MV-4-11 (cell line): ENCODE results near the gene NPTX1.
"Not testable (repeated sequence)": the region's sequence is repeated elsewhere in the genome, so short reads cannot be mapped to it uniquely, and the experiment has no call there.

Source experiments
- DNase-seq: peaks from one replicate; lab custom pipeline; 2025; lab: John Stamatoyannopoulos, UW

NPTX1 gene

DNA sequence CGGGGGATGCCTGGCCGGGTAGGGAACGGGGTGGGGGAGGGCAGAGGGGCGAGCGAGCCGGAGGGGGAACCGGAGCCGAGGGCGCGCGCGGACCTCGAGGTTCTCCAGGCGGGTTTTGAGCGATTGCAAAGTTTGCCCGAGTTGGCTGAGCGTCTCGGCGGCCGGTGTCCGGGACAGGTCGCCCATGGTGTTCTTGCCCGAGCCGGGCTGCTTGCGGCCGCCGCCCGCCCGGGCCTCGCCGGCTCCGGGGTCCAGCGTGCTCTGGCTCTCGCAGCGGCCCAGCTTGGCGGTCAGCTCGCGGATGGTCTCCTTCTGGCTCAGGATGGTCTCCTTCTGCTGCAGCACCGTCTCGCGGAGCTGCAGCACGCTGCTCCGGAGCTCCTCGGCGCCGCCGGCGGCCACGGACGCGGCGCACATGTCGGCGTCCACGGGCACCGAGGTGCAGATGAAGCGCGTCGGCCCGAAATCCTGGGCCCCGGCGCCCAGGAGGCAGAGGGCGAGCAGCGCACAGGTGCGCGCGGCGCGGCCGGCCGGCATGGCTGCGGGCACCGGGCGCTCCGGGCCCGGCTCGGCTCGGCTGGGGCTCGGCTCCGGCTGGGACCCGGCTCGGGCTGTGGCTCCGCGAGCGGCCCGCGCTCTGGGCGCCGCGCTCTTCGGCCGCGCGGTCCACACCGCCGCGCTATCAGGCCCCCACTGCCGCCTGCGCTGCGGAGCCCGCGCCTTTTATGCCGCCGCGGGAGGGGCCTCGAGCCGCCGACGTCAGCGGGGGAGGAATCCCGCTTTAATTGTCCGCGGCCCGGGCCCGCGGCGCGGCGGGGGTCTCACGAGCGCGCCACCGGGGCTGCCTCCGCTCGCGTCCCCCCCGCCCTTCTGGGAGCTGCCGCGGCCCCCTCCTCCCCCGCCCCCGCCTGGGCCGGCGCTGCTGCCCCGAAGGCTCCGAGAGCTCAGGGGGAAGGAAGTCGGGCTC, at the start of gene NPTX1:
Gene NPTX1, minus strand, starts transcription at position 698 of the 967 bp plus-strand sequence. Its CDS starts 161 bp downstream, at position 537.
- no peak for DNase-seq

DNA sequence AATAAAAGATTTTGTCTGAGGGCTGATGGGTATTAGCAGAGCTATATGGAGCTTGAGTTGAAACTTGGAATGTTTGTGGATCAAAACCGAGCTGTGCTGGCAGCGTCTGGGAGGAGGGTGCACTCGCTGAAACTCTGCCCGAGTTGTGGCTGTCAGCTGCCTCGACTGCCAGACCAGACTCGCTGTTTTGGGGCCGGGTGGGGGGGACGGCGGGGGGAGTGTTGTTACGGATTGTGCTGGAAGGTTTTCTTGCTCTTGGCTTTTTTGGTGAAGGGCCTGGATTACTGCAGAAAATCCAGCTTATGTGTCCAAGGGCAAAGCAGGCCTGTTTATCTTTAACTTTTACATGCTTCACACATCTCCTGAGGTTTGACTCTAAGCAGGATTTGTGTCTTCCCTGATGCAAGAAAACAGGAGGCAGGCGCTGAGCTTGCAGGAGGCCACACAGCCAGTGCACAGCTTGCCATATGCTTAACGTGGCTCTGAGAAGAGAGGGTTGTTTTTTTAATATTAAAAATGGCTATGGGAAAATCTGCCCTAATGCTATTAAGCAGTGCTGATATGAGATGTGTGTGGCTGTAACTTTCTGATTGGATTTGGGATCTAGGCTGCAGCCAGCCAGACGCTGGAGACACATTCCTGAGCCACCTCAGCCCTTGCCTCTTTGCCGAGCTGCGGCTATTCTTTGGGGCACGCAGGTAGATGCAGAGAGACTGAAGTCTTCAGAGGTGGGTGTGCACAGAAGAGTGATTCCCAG, 47.7 kb upstream of the NPTX1 start:
- no peak for DNase-seq

- no peak for DNase-seq
Observed at GRCh38 chr17:80523054-80523744, 46.8 kb upstream of the NPTX1 start.

DNA sequence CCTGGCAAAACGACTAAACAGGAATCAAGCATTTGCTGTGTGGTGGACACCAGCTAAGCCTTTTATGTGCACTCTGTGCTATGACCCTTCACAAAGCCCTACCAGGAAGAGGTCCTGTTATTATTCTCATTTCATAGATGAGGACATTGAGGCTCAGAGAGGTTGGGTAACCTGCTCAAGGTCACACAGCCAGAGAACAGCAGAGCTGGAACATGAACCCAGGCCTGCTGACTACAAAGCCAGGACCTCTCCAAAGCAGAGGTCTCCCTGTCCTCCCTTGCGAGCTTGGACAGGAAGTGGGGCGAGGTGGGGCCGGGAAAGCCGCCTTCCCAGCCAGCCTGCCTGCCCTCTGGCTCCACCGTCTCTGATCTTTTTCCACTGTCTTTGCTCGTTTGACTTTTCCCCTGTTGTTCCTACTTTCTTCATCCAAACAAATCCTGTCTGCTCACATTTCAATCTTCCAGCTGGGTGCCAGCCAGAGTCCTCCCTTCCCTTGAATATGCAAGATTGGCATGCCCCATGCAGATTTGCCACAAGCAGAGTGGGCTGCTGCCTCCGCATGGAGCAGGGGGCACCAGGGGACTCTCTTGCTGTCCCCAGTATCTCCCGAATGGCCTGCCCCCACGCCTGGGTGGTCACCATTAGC, 44.5 kb upstream of the NPTX1 start:
- no peak for DNase-seq

GRCh38 chr17:80519091-80519781, 42.8 kb upstream of the NPTX1 start:
- no peak for DNase-seq

- no peak for DNase-seq
Observed at GRCh38 chr17:80518392-80518791, 42.0 kb upstream of the NPTX1 start.

- DNase-seq: no peak
Observed at GRCh38 chr17:80517641-80518040, 41.2 kb upstream of the NPTX1 start.

DNA sequence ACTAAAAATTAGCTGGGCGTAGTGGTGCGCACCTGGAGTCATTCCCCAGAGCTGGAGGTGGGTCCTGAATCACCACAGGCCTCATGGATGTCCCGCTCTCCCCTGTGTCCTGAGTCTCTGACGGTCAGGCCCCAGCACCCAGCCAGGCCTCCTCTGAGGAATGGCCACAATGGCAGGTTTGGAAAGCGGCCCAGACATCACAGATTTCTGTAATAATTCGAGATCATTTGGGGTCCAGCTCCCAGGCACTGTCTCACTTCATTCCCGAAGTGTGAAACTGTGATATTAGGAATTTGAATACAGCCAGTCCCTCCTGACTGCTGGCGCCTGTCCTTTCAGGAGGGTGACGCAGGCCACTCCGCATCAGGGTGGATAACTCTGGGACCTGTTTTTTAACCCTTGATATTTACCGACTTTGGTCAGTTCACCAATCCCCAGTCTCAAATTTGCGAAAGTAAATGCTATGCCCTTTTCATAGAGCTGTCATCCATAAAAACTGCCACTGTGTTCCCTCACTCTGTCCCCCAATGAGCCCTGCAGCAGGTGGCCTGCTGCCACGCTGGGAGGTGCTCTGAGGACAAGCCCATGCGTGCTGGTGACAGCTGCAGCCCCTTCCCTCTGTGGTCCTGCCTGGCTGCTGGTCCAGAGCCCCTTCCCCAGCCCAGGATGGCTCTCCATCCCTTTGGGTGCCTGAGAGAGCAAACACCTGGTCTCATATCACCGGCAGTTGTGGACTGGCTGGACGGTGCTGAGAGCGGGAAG, 39.9 kb upstream of the NPTX1 start:
- no peak for DNase-seq

GRCh38 chr17:80513892-80514291, 37.5 kb upstream of the NPTX1 start:
- DNase-seq: no peak

GRCh38 chr17:80513201-80513600, 36.8 kb upstream of the NPTX1 start:
- no peak for DNase-seq

GRCh38 chr17:80512233-80512632, 35.8 kb upstream of the NPTX1 start:
- no peak for DNase-seq

DNA sequence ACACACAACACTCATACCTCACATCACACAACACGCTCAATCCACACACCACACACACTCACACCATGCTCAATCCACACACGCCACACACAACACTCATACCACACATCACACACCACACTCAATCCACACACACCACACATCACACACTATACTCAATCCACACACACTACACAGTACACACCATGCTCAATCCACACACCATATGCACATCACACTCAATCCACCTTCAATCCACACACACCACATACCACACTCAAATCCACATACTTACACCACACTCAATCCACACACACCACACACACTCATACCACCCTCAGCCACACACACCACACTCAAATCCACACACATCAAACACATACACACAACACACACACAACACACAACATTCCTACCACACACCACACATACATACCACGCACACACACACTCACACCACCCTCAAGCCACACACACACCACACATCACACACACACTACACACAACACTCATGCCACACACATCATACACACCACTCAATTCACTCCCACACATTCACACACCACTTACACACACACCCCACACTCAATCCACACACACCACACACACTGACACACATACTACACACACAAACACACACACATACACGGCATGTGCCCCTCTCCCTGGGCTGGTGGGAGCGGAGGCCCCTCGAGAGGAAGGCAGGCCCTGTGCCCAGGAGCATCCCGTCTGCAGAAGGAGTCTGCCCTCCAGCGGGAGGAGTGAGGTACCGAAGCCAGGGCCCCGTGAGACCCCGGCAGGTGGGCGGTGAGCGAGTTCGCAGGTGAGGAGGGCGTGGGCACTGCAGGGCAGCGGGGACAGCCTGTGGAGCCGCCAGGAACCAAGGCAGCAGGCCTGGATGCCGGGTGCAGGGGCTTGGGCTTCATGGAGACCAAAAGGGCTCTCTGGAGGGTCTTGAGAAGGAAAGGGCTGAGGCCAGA, 35.1 kb upstream of the NPTX1 start:
- no peak for DNase-seq

GRCh38 chr17:80510772-80511171, 34.4 kb upstream of the NPTX1 start:
- no peak for DNase-seq

- DNase-seq: no peak
Observed at GRCh38 chr17:80510132-80510531, 33.7 kb upstream of the NPTX1 start.

DNA sequence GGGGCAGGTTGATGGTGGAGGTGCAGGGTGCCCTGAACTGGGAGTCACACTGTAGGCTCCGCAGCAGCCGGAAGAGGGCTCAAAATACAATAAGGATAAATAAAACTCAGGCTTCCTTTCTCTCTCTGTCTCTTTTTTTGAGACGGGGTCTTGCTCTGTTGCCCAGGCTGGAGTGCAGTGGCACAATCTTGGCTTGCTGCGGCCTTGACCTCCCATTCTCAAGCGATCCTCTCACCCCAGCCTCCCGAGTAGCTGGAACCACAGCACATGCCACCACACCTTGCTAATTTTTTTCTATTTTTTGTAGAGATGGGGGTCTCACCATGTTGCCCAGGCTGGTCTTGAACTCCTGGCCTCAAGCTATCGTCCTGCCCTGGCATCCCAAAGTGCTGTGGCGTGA, 32.9 kb upstream of the NPTX1 start:
- no peak for DNase-seq

DNA sequence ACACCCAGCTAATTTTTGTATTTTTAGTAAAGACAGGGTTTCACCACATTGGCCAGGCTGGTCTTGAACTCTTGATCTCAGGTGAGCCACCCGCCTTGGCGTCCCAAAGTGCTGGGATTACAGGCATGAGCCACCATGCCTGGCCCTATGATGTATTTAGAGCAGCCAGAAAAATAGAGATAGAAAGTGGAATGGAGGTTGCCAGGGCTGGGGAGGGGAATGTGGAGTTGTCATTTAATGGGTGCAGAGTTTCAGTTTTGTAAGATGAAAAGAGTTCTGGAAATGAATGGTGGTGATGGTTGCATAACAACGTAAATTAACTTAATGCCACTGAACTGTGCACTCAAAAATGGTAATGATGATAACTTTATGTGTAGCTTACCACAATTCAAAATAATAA, 31.6 kb upstream of the NPTX1 start:
- DNase-seq: no peak

DNA sequence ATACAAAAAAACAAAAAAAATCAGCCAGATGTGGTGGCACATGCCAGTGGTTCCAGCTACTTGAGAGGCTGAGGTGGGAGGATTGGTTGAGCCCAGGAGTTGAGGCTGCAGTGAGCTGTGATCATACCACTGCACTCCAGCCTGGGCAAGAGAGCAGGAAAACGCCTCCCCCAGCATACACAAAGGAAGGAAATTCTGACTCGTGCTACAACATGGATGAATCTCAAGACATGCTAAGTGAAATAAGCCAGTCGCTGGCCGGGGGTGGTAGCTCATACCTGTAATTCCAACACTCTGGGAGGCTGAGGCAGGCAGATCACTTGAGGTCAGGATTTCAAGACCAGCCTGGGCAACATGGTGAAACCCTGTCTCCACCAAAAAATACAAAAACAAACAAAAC, 30.8 kb upstream of the NPTX1 start:
- not testable (repeated sequence) for DNase-seq

- DNase-seq: no peak
Observed at GRCh38 chr17:80504686-80505413, 28.4 kb upstream of the NPTX1 start.

DNA sequence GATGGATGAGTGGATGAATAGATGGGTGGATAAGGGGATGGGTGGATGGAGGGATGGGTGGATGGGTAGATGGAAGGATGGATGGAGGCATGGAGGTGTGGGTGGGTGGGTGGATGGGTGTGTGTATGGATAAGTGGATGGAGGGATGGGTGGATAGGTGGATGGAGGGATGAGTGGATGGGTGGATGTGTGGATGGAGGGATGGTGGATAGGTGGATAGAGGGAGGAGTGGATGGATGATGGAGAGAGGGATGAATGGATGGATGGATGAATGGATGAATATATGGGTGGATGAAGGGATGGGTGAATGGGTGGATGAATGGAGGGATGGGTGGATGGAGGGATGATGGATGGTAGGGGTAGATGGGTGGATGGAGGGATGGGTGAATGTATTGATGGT, 27.5 kb upstream of the NPTX1 start:
- no peak for DNase-seq
